K562 (cell line): ENCODE data around the gene TCF25. TPM values are rescaled to one million over a fixed set of nuclear protein-coding genes. Genes with fewer than 3 reads are reported as not detected.
A peak's percentile ranks its signal among the peaks of the same experiment; 100 is the strongest.

Experiments
- ATAC-seq: fragments of 200-7000 bp; cut with Tn5 transposase; 3 replicates; pipeline ENCODE4 v1.9.1; 2020; ENCODE audit warnings: moderate library complexity
- BruUV-seq: library from RNA; stranded (reverse); fragments of 400-500 nt; replicated peaks from 2 replicates; lab custom pipeline; 2021; lab: Mats Ljungman, UMichigan
- CTCF ChIA-PET: fragments of 300-600 bp; formaldehyde crosslinking; extraction: SDS; loops from one replicate; lab custom pipeline; 2021; ENCODE audit warnings: low intra/inter-chr PET ratio; lab: Yijun Ruan, JAX
- POLR2A ChIA-PET: fragments of 300-600, 350-650 bp; sonication (Branson Sonifier 250); formaldehyde crosslinking; extraction: SDS; loops from one replicate; lab custom pipeline; 2021; ENCODE audit warnings: antibody characterized with exemption, inconsistent platforms; lab: Yijun Ruan, JAX
- DNase-seq, 4 experiments: peaks; one replicate each; pipeline versions ENCODE4 v3.0.0 to v3.0.0-alpha.2; 2011 to 2018; ENCODE audit warnings: low spot score in 3 of 4, mixed read lengths in 3 of 4; ENCODE audit errors: extremely low read depth in 1 of 4
- FAIRE-seq: peaks from 2 replicates; lab custom pipeline; 2011; peaks lifted over from hg19 to GRCh38; lab: Jason Lieb, UNC
- H2AFZ ChIP-seq: 2 replicates; pipeline ENCODE4 v1.6.0; 2011; ENCODE audit warnings: low read depth, low read length, control low read depth, inconsistent platforms
- H3K27ac ChIP-seq: fragments of 200-600 bp; 3 replicates; pipeline ENCODE4 v1.8.0; 2011; ENCODE audit warnings: low read depth, mild to moderate bottlenecking, control low read depth, inconsistent platforms, low read length, moderate library complexity, mixed read lengths; ENCODE audit errors: extremely low read depth
- H3K27me3 ChIP-seq, 2 experiments: fragments of 300-600 bp in 1 of 2; 2 replicates in 1 of 2; 3 replicates in 1 of 2; pipeline versions ENCODE4 v1.6.0 to v1.8.0; 2011; ENCODE audit warnings: inconsistent platforms in 2 of 2, low read length in 2 of 2, mild to moderate bottlenecking in 1 of 2, mixed read lengths in 1 of 2, moderate library complexity in 1 of 2; ENCODE audit not compliant: control insufficient read depth in 2 of 2, insufficient read depth in 2 of 2
- H3K36me3 ChIP-seq: fragments of 300-600 bp; 3 replicates; pipeline ENCODE4 v1.8.0; 2011; ENCODE audit warnings: mild to moderate bottlenecking, low read length, inconsistent platforms; ENCODE audit not compliant: control insufficient read depth, insufficient read depth
- H3K4me1 ChIP-seq, 2 experiments: fragments of 200-600 bp in 1 of 2; replicated peaks in 1 of 2; 2 replicates in 1 of 2; 3 replicates in 1 of 2; pipeline versions ENCODE4 v1.5.1 to v1.8.0; 2011; ENCODE audit warnings: inconsistent platforms in 2 of 2, low read length in 2 of 2, mild to moderate bottlenecking in 1 of 2, mixed read lengths in 1 of 2, moderate library complexity in 1 of 2; ENCODE audit not compliant: control insufficient read depth in 2 of 2, insufficient read depth in 2 of 2
- H3K4me2 ChIP-seq: 2 replicates; pipeline ENCODE4 v1.6.1; 2011; ENCODE audit warnings: low read length, control low read depth, inconsistent platforms, mixed read lengths; ENCODE audit not compliant: insufficient read depth
- H3K4me3 ChIP-seq: fragments of 200-600 bp; sonication (generic), shearing (Covaris generic); 2 replicates; pipeline ENCODE4 v1.5.1; 2016; ENCODE audit warnings: control low read depth, inconsistent platforms
- H3K79me2 ChIP-seq: fragments of 200-600 bp; 3 replicates; pipeline ENCODE4 v1.8.0; 2011; ENCODE audit warnings: low read length, inconsistent platforms; ENCODE audit not compliant: control insufficient read depth, insufficient read depth
- H3K9ac ChIP-seq, 2 experiments: 2 replicates each; pipeline versions ENCODE4 v1.6.0 to v1.6.1; 2011; ENCODE audit warnings: low read depth in 2 of 2, low read length in 2 of 2, control low read depth in 1 of 2, inconsistent platforms in 1 of 2, mild to moderate bottlenecking in 1 of 2, mixed read lengths in 1 of 2; ENCODE audit not compliant: insufficient read depth in 1 of 2
- H3K9me1 ChIP-seq: one replicate; pipeline ENCODE4 v1.6.0; 2011; ENCODE audit warnings: inconsistent platforms, mild to moderate bottlenecking, low read length, moderate library complexity; ENCODE audit not compliant: control insufficient read depth, insufficient read depth
- H3K9me3 ChIP-seq: replicated peaks from 2 replicates; pipeline ENCODE4 v1.5.1; 2011; ENCODE audit warnings: low read depth, low read length, inconsistent platforms; ENCODE audit not compliant: control insufficient read depth, insufficient read depth
- H4K20me1 ChIP-seq: replicated peaks from 2 replicates; pipeline ENCODE4 v1.6.1; 2011; ENCODE audit warnings: low read length, inconsistent platforms, mixed read lengths; ENCODE audit not compliant: control insufficient read depth, insufficient read depth
- BCOR ChIP-seq: fragments of 450-650 bp; IDR thresholded peaks from 2 replicates; pipeline ENCODE4 v1.6.1; 2016
- EWSR1 ChIP-seq: fragments of 450-650 bp; IDR thresholded peaks from 2 replicates; pipeline ENCODE4 v1.6.1; 2018; ENCODE audit warnings: borderline replicate concordance, mild to moderate bottlenecking, low read depth, moderate library complexity; ENCODE audit not compliant: partially characterized antibody
- KDM1A ChIP-seq, 2 experiments: fragments of 450-650 bp; IDR thresholded peaks; 2 replicates each; pipeline ENCODE4 v1.6.1; 2016; ENCODE audit warnings: mild to moderate bottlenecking in 2 of 2
- RBFOX2 ChIP-seq: fragments of 200-400 bp; formaldehyde crosslinking; IDR thresholded peaks from 2 replicates; pipeline ENCODE4 v1.6.1; 2017; ENCODE audit warnings: low read depth, mild to moderate bottlenecking, low read length, moderate library complexity
- TBP ChIP-seq: optimal IDR thresholded peaks from 2 replicates; pipeline ENCODE3; 2011; ENCODE audit warnings: low read depth, low read length, improper control_type of control experiment
- ZBTB1 ChIP-seq: sonication (generic); formaldehyde crosslinking; IDR thresholded peaks from 2 replicates; pipeline ENCODE4 v1.8.1; 2023; ENCODE audit warnings: missing genetic modification reagents, low read depth, mild to moderate bottlenecking, borderline replicate concordance
- ZBTB17 ChIP-seq: fragments of 450-650 bp; formaldehyde crosslinking; IDR thresholded peaks from 2 replicates; pipeline ENCODE4 v1.4.0; 2020; ENCODE audit warnings: mild to moderate bottlenecking
- ZNF384 ChIP-seq: IDR thresholded peaks from 2 replicates; pipeline ENCODE4 v1.6.1; 2012; ENCODE audit warnings: low read depth, low read length, improper control_type of control experiment
- WGBS: fragments of 100-300 bp; shearing (Covaris generic); methylation state at CpG from one replicate; pipeline ENCODE4 v1.1.6; 2016; ENCODE audit warnings: low coverage, mixed read lengths; ENCODE audit not compliant: insufficient coverage; ENCODE audit errors: missing lambda C conversion rate; 5-methylcytosine and 5-hydroxymethylcytosine counted together
- in situ Hi-C: fragments of 300-500 bp; cut with MboI; formaldehyde crosslinking; loops from 4 replicates; pipeline ENCODE4 v1.15.0; 2018; ENCODE audit warnings: inconsistent platforms, mixed read lengths
- intact Hi-C: fragments of 100-400 bp; cut with micrococcal nuclease; formaldehyde crosslinking; loops from 2 replicates; pipeline ENCODE4 v1.14.2; 2022
- polyA plus RNA-seq, 8 experiments: library from polyadenylated mRNA; depleted of rRNA in 4 of 8; stranded (reverse) in 5 of 8; unstranded in 3 of 8; fragments of >200 nt; fragmentation: Nextera tagmentation in 2 of 8; fragmentation: Illumina TruSeq in 1 of 8; extraction: Ambion mirVana in 2 of 8; extraction: Trizol in 1 of 8; gene quantifications; 2 replicates each; pipeline versions ENCODE4 v1.2.1 to v1.2.3, GENCODE V29; 2011 to 2014; ENCODE audit warnings: inconsistent platforms in 1 of 8, missing spikeins in 1 of 8
- total RNA-seq, 7 experiments: library from RNA; depleted of rRNA in 6 of 7; stranded (reverse); fragments of >200 nt in 6 of 7; fragmentation: Illumina TruSeq in 2 of 7; extraction: Trizol in 2 of 7; gene quantifications; 2 replicates each; pipeline versions ENCODE4 v1.2.1 to v1.2.3, GENCODE V29; 2011 to 2021; ENCODE audit warnings: low replicate concordance in 1 of 7
- TF ChIP-seq, protein P1 (sequence below): fragments of 250-450 bp; sonication (Bioruptor Pico); IDR thresholded peaks from 2 replicates; pipeline ENCODE4 v1.8.0; 2022; ENCODE audit warnings: inconsistent platforms, mild to moderate bottlenecking, moderate library complexity, borderline replicate concordance
- TF ChIP-seq, protein P2 (sequence below): fragments of 450-650 bp; formaldehyde crosslinking; IDR thresholded peaks from 2 replicates; pipeline ENCODE4 v1.4.0; 2020; ENCODE audit warnings: mild to moderate bottlenecking, moderate library complexity

Gene TCF25
- total and polyA plus RNA-seq, 9 of the 15 experiments (the other 6 are each of a cell fraction or from before 2014, with no cell fraction given), result 9.0 to 154 (median 83.8) TPM

- ATAC-seq (no peak), FAIRE-seq (no peak), DNase-seq (no peak)
- Histone ChIP-seq H3K4me2 (no peak overlapping the region), H2AFZ (no peak overlapping the region), H4K20me1 (no peaks in the 10 kb centered on the region), H3K27me3 (no peaks in the 10 kb centered on the region), H3K4me3 (no peak overlapping the region), H3K9ac (no peak overlapping the region), H3K36me3 (no peaks in the 10 kb centered on the region; the same call in 2 of the 3 replicates), H3K4me1 (peaks cover 3 to 34% of the 10 kb centered on the region in 2 experiments), H3K27ac (no peak overlapping the region), H3K79me2 (no peaks in the 10 kb centered on the region), H3K9me1 (no peaks in the 10 kb centered on the region), H3K9me3 (peaks cover 3% of the 10 kb centered on the region)
- 72% methylated on average over 6 of the region's 6 CpGs for WGBS
- no TSS peak for BruUV-seq
- TF ChIP-seq KDM1A (IDR thresholded peaks at IDR 0.05), result peak in 1 of 2 experiments; percentile 27; a peak in 1 of 4 replicates
- no peak for TF ChIP-seq ZBTB1 (CRISPR knock-in tag)
- TF ChIP-seq, protein P1, sequence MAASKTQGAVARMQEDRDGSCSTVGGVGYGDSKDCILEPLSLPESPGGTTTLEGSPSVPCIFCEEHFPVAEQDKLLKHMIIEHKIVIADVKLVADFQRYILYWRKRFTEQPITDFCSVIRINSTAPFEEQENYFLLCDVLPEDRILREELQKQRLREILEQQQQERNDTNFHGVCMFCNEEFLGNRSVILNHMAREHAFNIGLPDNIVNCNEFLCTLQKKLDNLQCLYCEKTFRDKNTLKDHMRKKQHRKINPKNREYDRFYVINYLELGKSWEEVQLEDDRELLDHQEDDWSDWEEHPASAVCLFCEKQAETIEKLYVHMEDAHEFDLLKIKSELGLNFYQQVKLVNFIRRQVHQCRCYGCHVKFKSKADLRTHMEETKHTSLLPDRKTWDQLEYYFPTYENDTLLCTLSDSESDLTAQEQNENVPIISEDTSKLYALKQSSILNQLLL (CRISPR knock-in tag), result no peak
- no peak for TF ChIP-seq RBFOX2
- TF ChIP-seq TBP, result no peak
- TF ChIP-seq, protein P2, sequence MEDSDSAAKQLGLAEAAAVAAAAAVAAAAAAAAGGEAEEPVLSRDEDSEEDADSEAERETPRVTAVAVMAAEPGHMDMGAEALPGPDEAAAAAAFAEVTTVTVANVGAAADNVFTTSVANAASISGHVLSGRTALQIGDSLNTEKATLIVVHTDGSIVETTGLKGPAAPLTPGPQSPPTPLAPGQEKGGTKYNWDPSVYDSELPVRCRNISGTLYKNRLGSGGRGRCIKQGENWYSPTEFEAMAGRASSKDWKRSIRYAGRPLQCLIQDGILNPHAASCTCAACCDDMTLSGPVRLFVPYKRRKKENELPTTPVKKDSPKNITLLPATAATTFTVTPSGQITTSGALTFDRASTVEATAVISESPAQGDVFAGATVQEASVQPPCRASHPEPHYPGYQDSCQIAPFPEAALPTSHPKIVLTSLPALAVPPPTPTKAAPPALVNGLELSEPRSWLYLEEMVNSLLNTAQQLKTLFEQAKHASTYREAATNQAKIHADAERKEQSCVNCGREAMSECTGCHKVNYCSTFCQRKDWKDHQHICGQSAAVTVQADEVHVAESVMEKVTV (CRISPR knock-in tag), result no peak
- no peak for TF ChIP-seq ZNF384
- no peak for TF ChIP-seq ZBTB17
- no peak for TF ChIP-seq EWSR1
- TF ChIP-seq BCOR, result peak; percentile 58
- in situ Hi-C loops (loop anchor here (5.0 to 10.0 kb wide), 2 partner anchors 160 to 268 kb away; partner anchors contain the start of gene SPATA2L), intact Hi-C loops (no loop called here)
- ChIA-PET CTCF (interaction anchor here (0.6 kb wide), 1 partner anchor 165 kb away, joined by 3 read pairs; no protein-coding TSS in a partner anchor), POLR2A (interaction anchor here (1.7 to 3.5 kb wide), 2 partner anchors 10 to 45 kb away, joined by 4 to 25 read pairs; partner anchors contain the start of gene TCF25)
Measured at GRCh38 chr16:89862732-89863131, 10.7 kb upstream of the TCF25 start.
